Renal cortical epithelial cell (primary cell): ENCODE data around the gene GRM4. TPM values are rescaled to one million over a fixed set of nuclear protein-coding genes. Genes with fewer than 3 reads are reported as not detected.

ENCODE experiments used
- DNase-seq: peaks from one replicate; pipeline ENCODE4 v3.0.0-alpha.2; 2011; ENCODE audit warnings: low read depth
- total RNA-seq: library from RNA; depleted of rRNA; stranded (reverse); fragments of >200 nt; gene quantifications from 2 replicates; pipeline ENCODE4 v1.2.3, GENCODE V29; 2014

GRM4 gene
- total RNA-seq, 1 donor from 2014 or later, result 0.05 TPM

GRCh38 chr6:33979750-33980149 is 166.1 kb downstream of the GRM4 start:
- DNase-seq, result no peak

- DNase-seq, result no peak
Measured at GRCh38 chr6:33978412-33979150, 167.3 kb downstream of the GRM4 start.

GRCh38 chr6:33977606-33978411 is 168.1 kb downstream of the GRM4 start:
- DNase-seq, result no peak

- DNase-seq, result no peak
Measured at GRCh38 chr6:33976437-33977360, 169.2 kb downstream of the GRM4 start.

GRCh38 chr6:33975661-33976436 is 170.0 kb downstream of the GRM4 start:
- no peak for DNase-seq

GRCh38 chr6:33974471-33974870 is 171.4 kb downstream of the GRM4 start:
- no peak for DNase-seq

- no peak for DNase-seq
Measured at GRCh38 chr6:33974030-33974429, 171.9 kb downstream of the GRM4 start.

- DNase-seq, result no peak
Measured at GRCh38 chr6:33971580-33971979, 174.3 kb downstream of the GRM4 start.

Other genes with a start within 250 kb of the GRM4 start
- 41.1 and 177 TPM in 2 replicates for gene HMGA1, start 90.8 kb upstream of the GRM4 start, total RNA-seq
- 9.9 and 30.6 TPM in 2 replicates for gene SMIM29, start 102.9 kb upstream of the GRM4 start, total RNA-seq
- gene NUDT3, start 246.6 kb upstream of the GRM4 start, total RNA-seq, result 19.3 and 26.9 TPM in 2 replicates